HG03064 (cell line): ENCODE data around the gene CHADL.

Experiments used
- ATAC-seq: cut with Tn5 transposase; IDR thresholded peaks from one replicate; pipeline ENCODE4 v1.9.1; 2021; ENCODE audit warnings: low read depth; ENCODE audit not compliant: unreplicated experiment

CHADL gene

DNA sequence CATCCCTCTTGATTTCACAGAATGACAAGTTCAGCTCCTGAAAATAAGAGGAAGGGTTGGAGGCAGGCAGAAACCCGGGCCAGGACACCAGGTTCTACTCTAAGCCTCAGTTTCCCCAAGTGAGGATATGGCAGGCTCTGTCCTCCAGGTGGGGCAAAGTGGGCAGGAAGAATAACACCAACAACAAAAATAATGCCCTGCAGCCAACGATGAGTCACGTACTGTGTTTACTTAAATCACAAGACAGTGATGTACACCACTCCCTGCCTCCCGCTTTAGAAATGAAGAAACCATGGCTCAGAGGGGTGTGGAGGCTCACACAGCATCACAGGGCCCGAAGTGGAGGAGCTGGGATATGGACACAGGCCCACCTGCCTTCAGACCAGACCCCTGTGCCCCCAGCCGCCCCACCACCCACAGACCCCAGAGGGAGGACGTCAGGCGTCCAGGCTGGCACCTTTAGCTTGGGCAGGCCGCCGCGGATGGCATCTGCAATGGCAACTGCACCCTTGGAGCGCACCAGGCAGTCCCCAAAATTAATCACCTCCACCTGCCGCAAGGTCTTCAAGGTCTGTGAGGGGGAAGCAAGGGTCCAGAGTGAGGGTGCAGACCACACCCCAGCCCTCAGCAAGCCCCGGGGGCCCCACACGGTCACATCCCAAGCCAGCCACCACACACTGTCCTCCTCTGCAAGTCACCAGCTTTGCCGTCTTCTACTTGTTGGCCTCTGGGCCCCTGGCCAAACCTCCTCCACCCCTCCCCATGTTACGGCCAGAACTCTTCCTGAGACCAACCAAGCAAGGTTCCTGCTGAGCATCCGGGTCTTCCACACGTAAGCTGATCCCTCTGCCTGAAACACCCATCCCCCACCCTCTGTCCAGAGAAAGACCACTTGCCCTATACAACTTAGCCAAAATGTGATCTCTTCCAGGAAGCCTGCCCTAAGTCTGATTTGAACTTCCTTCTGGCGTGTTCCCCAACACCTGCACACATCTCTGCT, 15.8 kb upstream of the CHADL start:
- ATAC-seq: no peak

DNA sequence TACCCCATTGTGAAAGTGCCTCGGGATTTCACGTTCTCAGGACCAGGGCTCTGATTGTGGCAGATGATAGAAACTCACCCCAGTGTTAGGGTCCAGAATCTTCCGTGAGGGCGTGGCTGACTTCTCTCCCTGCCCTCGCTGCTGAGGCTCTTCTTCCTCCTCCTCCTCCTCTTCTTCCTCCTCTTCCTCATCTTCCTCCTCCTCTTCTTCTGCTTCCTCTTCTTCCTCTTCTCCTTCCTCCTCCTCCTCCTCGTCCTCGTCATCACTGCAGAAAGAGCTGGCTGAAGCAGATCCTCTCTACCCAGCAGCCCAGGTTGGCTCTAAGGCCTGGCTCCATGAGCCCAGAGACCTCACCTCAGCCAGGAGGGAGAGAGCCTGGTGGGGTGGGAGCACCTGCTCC, 13.5 kb upstream of the CHADL start:
- ATAC-seq: no peak

DNA sequence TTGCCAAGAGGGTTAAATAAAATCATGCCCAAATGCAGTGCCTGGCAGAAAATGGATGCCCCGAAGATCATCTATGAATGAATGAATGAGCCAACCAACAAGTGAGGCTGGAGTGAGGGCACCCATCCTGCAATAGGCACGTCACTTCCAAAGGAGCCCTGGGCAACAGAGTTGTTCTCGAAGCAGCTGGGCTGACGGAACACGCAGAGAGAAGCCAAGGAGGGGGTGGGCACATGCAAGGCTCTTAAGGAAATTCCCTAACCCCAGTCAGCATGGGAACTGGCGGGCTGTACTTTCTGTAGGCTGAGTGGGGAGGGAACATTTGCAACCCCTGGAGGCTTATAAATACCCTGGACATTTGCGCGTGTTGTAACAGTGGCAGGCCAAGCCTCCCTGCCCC, 11.6 kb upstream of the CHADL start:
- no peak for ATAC-seq

DNA sequence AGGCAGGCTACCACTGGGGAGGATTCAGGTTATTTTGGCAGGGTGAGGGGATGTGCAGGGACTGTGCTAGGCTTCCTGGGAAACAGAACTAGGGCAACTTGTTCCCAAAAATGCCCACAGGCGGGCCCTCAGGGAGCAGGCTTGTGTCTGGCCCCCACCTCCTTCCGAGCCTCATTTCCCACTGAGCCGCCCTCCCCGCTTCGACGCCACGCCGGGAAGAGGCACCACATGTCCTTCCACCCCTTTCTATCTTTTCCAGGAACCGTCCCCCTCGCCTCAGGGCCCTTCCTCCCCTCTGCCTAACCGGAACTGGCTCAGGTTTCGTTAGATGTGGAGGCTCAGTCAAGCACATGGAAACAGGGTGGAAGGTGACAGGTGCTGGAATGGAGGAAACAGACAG, 9.4 kb upstream of the CHADL start:
- no peak for ATAC-seq

DNA sequence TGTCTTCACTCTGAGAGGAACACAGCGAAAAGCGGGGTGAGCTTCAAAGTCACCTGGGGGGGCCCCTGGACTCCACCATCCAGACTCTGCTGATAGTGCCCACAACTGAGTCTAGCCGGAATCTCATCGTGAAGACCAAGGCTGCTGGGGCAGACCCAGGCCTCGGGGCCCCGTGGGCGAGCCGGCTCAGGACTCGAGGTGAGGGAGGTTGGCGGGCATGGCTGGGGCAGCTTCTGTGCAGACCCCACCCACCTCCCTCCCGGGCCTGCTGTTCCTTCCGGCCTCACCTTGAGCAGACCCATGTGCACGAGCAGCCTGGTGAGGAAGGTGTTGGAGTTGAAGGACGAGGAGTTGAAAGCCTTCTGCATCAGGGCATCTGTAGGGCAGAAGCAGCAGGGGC, 8.7 kb upstream of the CHADL start:
- ATAC-seq: no peak

DNA sequence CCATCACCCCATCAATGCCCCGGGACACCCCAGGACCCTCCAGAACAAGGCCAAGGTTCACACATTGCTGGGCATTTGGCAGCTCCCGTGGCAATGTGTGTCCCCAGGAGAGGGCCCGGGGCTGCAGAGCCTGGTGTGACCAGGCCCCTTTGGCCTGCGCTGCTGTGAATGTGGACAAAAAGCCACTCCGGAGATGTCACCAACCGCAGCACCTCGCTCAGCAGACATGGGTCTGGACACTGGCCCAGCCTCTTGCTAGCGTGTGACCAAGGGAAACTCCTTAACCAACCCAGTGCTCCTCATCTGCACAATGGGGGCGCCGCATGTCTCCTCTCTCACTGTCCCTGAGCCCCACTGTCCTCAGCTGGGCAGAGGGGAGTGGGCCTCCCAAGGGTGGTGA, 8.0 kb upstream of the CHADL start:
- ATAC-seq: no peak

DNA sequence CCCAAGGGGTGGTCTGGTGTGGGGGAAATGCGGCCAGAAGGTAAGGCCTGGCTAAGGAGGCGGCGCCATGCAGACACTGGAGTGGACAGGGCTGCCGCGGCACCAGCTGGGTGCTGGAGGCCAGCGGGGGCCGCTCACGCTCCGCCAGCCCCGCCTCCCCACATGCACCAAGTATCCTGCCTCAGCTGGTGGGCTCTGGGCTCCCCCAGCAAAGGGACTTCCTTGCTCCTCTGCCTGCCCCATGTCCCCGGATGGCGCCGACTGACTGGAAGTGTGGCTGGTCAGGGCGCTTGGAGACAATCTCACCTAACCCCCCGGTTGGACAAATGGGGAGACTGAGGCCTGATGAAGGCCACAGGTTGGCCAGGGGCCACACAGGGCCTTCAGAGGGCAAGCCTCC, 7.6 kb upstream of the CHADL start:
- no peak for ATAC-seq

DNA sequence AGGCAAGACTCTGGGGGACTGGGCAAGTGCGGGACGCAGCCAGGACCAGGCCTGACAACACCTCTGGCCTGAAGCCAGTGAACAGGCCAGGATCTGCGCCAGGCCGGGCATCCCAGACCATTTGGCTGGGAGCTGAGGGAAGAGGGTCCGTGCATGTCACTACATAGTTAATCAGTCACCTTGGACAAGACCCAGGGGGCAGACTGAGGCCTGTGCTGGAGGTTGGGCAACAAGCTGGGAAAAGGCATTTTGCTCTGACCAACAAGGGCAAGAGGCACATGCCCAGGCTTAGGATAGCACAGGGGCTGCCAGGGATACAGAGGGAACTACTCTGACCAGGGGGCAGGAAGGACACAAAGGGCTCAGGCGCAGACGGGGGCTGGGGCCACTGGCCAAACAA, 7.0 kb upstream of the CHADL start:
- ATAC-seq: no peak

DNA sequence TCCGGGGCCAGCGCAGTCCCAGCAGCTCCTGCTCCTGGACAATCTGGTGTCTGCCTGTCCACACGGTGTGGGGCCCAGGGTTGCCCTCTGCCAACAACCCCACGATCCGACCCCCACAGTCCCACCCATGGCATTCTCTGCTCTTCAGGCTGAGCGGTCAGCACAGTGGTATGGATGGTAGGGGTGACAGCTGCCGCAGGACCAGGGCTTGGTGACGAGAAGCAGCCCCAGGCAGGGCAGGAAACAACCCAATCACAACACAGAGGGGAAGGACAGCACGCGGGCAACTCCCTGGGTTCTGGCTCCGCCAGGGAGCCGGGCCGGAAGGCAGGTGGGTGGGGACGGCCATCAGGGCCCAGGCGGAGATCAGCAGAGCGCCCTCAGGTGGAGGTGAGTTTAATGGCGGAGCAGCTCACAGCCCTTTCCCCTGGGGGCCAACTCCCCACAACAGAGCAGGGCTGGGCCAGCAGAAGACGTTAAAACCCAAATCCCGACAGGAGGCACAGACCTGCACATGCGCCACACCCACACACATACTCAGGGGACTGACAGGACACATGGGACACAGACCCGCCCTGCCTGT, 5.3 kb upstream of the CHADL start:
- no peak for ATAC-seq

DNA sequence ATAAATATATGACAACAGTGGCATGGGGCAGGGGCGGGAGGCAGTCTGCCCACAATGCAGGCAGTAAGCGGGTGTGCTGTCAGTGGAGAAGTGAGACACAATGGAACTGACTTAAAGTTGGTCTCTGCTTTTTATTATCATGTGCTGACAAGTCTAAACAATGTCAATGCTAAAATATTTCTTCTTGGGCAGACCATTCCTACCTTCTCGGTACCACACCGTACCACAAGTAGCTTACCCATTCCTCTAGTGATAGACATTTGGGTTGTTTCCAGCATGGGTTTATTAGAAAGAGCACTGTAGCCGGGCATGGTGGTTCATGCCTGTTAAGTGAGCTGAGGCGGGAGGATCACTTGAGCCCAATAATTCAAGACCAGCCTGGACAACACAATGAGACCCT, 2.6 kb upstream of the CHADL start:
- no peak for ATAC-seq

DNA sequence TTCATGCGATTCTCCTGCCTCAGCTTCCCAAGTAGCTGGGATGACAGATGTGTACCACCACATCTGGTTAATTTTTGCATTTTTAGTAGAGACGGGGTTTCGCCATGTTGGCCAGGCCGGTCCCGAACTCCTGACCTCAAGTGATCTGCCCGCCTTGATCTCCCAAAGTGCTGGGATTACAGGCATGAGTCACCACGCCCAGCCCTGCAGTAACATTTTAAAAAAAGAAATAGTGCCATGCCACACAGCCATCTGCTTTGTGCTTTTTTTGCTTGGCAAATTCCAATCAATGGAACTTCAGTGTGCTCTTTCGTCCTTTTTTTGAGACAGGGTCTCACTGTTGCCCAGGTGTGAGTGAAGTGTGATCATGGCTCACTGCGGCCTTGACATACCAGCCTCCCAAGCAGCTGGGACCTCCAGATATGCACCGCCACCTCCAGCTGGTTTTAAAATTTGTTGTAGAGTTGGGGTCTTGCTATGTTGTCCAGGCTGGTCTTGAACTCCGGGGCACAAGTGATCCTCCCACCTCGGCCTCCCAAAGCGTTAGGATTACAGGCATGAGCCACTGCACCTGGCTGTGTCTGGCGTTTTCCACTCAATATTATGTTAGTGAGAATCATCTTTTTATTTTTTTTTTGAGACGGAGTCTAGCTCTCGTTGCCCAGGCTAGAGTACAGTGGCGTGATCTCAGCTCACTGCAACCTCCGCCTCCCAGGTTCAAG, 1.8 kb upstream of the CHADL start:
- ATAC-seq: no peak

DNA sequence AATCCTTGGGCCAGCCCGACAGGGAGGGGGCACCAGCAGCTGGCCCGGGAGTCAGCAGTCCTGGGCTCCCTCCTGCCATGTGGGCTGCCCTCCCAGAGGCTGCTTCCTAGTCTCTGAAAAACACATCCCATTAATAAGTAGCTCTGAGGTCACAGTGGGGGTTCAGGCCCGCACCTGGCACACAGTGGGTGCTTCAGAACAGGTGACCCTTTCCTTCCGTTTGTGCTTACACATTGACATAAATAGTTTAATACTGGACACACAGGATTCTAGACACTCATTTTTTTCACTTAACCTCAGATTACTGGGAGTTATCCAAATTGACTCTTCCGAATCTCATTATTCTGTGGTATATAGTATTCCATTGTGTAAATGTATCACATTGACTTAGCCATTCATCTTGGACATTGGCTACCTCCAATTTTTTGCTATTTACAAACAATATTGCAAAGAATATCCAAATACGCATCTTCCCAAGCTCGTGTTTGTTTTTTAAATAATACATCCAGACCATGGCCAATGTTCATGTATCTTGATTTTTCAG, 474 bp upstream of the CHADL start:
- no peak for ATAC-seq

DNA sequence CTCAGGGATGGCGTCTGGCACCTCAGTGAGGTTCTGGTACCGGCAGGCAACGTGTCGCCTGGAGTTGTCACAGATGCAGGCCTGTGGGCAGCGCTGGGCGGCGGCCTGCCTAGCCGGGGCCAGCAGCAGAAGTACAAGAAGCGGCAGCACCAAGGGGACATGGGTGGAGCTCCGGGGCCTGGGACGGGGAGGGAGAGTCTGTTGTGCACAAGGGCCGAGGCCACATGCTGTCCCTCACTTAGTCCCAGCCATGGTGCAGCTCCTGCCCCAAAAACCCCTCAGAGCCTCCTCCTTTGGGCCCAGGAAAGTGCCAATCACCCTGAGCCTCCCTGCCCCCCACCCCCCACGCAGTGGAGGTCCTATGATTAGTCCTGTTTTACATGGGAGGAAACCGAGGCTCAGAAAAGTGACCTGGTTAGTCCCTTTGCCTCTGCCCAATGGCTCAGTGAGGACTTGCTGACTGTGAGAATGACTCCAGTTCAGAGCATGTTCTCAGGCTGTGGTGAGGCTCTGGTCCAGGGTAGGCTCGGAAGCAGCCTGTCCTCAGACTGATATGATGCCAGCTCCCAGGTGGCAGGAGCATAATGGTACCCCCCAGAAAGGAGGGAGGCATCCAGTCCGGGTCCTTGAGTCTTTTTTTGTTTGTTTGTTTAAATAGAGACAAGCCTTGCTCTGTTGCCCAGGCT, 1.1 kb downstream of the CHADL start:
- no peak for ATAC-seq

DNA sequence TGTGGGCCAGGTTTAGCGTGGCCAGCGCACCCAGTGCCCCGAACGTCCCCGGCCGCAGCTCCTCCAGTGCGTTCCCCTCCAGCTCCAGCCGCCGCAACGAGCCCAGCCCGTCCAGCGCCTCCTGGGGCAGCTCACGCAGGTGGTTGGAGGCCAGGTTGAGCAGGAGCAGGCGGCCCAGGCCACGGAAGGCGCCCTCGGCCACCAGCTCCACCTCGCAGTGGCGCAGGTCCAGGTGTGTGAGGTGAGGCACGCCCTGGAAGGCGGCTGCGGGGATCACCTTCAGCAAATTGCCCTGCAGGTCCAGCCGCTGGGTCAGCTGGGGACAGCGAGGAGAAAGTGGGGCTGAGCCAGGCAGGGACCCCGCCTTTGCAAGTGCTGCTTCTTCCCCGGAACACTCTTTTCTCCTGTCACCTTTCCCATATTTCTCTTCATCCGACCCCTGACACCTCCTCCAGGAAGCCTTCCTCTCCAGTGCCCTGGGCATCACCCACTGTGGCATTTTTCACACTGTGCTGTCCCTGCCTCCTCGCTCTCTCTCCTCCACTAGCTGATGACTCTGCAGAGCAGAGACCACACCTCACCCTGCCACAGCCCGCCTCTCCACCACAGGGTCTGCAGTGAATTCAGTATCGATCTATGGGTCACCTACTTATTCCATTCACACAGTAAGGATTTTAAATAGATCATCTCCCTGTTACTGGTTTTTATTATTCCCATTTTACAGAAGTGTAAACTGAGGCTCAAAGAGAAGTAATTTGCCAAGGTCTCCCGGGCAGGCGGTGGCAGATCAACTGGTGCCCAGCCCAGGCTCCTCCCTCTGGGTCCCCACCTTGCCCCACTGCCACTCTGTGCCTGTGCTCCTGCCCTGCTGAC, 1.9 kb downstream of the CHADL start:
- no peak for ATAC-seq

DNA sequence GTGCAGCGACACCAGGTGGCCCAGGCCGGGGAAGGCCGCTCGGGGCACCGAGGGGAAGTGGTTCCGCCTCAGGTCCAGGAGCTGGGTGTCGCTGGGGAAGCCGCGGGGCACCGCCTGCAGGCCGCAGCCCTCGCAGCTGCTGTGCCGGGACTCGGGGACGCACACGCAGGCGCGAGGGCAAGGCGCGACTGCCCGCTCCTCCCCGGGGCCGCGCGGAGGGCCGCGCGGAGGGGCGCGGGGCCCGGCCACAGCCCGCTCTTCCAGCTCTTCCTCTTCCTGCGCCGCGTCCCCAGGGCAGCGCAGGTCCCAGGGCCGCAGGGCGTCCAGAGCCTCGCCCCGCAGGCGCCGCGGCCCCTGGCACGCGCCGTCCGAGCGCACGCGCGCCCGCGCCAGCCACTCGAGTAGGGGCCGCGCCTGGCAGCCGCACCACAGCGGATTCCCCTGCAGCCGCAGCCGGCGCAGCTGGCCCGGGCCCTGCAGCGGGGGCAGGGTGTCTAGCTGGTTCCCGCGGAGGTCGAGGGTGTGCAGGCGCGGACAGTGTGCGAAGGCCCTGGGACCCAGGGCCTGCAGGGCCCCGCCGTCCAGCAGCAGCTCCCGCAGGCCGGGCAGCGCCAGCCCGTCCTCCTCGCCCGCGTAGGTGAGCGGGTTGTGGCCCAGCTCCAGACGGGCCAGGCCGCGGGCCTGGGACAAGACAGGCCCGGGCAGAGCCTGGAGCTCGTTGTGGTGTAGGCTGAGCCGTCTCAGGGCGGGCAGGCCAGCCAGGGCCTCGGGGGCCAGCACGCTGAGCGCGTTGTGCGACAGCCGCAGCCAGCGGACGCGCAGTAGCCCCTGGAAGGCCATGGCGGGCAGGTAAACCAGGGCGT, 2.8 kb downstream of the CHADL start:
- no peak for ATAC-seq

DNA sequence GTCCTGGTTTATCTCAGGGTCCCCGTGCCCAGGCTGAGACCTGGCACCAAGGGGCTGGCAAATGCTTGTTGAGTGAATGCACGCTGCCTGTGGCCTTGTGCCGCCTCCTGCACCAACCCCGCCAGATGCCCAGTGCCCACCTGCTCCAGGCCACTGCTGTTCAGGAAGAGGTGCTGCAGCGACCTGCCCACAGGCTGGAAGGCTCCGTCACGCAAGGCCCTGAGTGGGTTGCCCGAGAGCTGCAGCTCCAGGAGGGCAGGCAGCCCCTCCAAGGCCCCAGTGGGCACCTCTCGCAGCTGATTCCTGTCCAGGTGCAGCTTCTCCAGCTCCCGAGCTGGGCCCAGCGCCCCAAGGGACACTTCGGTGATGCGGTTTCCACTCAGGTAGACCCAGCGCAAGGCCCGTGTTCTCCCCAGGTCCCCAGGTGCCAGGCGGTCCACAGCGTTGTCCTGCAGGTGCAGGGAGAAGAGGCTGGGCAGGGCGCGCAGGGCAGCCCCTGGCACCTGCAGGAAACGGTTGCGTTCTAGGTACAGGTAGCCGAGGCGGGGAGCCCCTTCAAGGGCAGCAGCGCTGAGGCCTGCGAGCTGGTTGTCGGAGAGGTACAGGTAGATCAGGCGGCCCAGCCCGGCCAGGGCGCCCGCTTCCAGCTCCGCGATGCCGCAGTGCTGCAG, 3.6 kb downstream of the CHADL start:
- ATAC-seq: no peak

DNA sequence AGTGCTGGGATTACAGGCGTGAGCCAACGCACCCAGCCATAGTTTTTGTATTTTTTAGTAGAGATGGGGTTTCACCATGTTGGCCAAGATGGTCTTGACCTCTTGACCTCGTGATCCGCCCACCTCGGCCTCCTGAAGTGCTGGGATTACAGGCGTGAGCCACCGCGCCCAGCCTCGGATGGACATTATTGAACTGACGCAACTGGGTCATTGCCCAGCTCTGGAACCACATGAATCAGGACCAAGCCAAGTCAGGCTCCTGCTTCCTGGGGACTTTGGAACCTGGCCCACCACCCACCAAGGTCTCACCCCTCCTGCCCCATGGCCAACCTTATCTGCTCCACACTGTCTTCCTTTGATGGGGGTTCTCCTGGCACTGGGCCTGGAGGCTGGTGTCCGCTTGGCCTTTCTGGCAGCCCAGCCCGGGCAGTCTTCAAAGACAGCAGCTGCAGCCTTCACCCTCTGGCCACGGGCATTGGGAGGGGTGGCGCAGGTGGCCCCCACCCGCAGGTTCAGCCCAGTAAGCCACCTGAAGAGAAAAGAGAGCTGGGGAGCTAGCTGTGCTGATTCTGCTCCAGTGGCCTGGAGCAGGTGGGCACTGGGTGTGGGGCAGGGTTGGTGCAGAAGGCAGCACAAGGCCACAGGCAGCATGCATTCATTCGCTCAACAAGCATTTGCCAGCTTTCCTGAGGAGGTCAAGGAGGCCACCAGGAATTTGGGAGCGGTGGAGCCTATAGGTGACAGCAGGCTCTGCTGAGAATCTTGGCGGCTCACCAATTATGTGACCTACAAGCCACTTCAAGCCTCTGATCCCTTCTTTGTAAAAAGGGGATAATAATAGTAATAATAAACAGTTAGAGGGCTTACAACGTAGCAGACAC, 5.7 kb downstream of the CHADL start:
- no peak for ATAC-seq
